ENCODE results near the gene PABPC1L. TPM values are rescaled to one million over a fixed set of nuclear protein-coding genes. Genes with fewer than 3 reads are reported as not detected.

The PABPC1L gene
- total RNA-seq, 4 donors from 2014 or later = 12.0 to 112 (median 31.6) TPM

GRCh38 chr20:44924541-44924940 is 14.7 kb downstream of the PABPC1L start:
- H3K9me3 ChIP-seq = no peaks in the 10 kb centered on the region
- no peaks in the 10 kb centered on the region for H3K36me3 ChIP-seq
- no peak for TF ChIP-seq CTCF (IDR thresholded peaks at IDR 0.05)
- no peak for TF ChIP-seq POLR2A (IDR thresholded peaks at IDR 0.05)
- TF ChIP-seq POLR2AphosphoS5 (IDR thresholded peaks at IDR 0.05) = no peak
- no peak for TF ChIP-seq EP300 (IDR thresholded peaks at IDR 0.05; ENCODE audit: low read depth)
- in situ Hi-C loops (cut with MboI; ENCODE audit: low pct_ligation_motif_present in 1 of 4, low pct_unique_long_range_greater_than_20kb in 1 of 4, low sequenced_read_pairs in 3 of 4) = no loop called here
- no peaks in the 10 kb centered on the region for H3K27me3 ChIP-seq
- 67 to 89% methylated on average over 2 to 4 of the region's 4 CpGs for WGBS, 2 donors (ENCODE audit: low coverage in 1 of 2)
- no peak overlapping the region for H3K4me3 ChIP-seq
- no peak overlapping the region for H3K27ac ChIP-seq
- DNase-seq = no peak
- no peaks in the 10 kb centered on the region for H3K4me1 ChIP-seq
- intact Hi-C loops (cut with DNase I; ENCODE audit: low total_unique reads) = no loop called here

- Histone ChIP-seq H3K4me1 (no peaks in the 10 kb centered on the region), H3K9me3 (no peaks in the 10 kb centered on the region), H3K4me3 (no peak overlapping the region), H3K36me3 (no peaks in the 10 kb centered on the region), H3K27me3 (no peaks in the 10 kb centered on the region), H3K27ac (no peak overlapping the region)
- 69 to 77% methylated on average over 2 to 3 of the region's 3 CpGs for WGBS, 2 donors (ENCODE audit: low coverage in 1 of 2)
- DNase-seq = no peak
- TF ChIP-seq POLR2AphosphoS5 (IDR thresholded peaks at IDR 0.05) (no peak), CTCF (IDR thresholded peaks at IDR 0.05) (no peak), POLR2A (IDR thresholded peaks at IDR 0.05) (no peak), EP300 (IDR thresholded peaks at IDR 0.05; ENCODE audit: low read depth) (no peak)
- intact Hi-C loops (cut with DNase I; ENCODE audit: low total_unique reads) (no loop called here), in situ Hi-C loops (cut with MboI; ENCODE audit: low pct_ligation_motif_present in 1 of 4, low pct_unique_long_range_greater_than_20kb in 1 of 4, low sequenced_read_pairs in 3 of 4) (no loop called here)
Measured at GRCh38 chr20:44928595-44928994, 18.7 kb downstream of the PABPC1L start.

- 83 to 93% methylated on average over 4 to 16 of the region's 18 CpGs for WGBS, 2 donors (ENCODE audit: low coverage in 1 of 2)
- intact Hi-C loops (cut with DNase I; ENCODE audit: low total_unique reads) (no loop called here), in situ Hi-C loops (cut with MboI; ENCODE audit: low pct_ligation_motif_present in 1 of 4, low pct_unique_long_range_greater_than_20kb in 1 of 4, low sequenced_read_pairs in 3 of 4) (no loop called here)
- H3K36me3 ChIP-seq = no peaks in the 10 kb centered on the region
- no peaks in the 10 kb centered on the region for H3K9me3 ChIP-seq
- TF ChIP-seq POLR2A (IDR thresholded peaks at IDR 0.05) (no peak), POLR2AphosphoS5 (IDR thresholded peaks at IDR 0.05) (no peak), CTCF (IDR thresholded peaks at IDR 0.05) (no peak), EP300 (IDR thresholded peaks at IDR 0.05; ENCODE audit: low read depth) (no peak)
- H3K27ac ChIP-seq = no peak overlapping the region
- no peaks in the 10 kb centered on the region for H3K4me1 ChIP-seq
- DNase-seq = no peak
- no peaks in the 10 kb centered on the region for H3K27me3 ChIP-seq
- no peak overlapping the region for H3K4me3 ChIP-seq
Measured at GRCh38 chr20:44930517-44931168, 20.8 kb downstream of the PABPC1L start.

- no peak for TF ChIP-seq POLR2A (IDR thresholded peaks at IDR 0.05)
- no peak for TF ChIP-seq EP300 (IDR thresholded peaks at IDR 0.05; ENCODE audit: low read depth)
- no peak for TF ChIP-seq POLR2AphosphoS5 (IDR thresholded peaks at IDR 0.05)
- no peak for TF ChIP-seq CTCF (IDR thresholded peaks at IDR 0.05)
- no peaks in the 10 kb centered on the region for H3K4me1 ChIP-seq
- WGBS, 2 donors (ENCODE audit: low coverage in 1 of 2) = 89 to 100% methylated on average over 1 to 3 of the region's 3 CpGs
- DNase-seq = no peak
- no peaks in the 10 kb centered on the region for H3K9me3 ChIP-seq
- no peaks in the 10 kb centered on the region for H3K36me3 ChIP-seq
- H3K27ac ChIP-seq = no peak overlapping the region
- in situ Hi-C loops (cut with MboI; ENCODE audit: low pct_ligation_motif_present in 1 of 4, low pct_unique_long_range_greater_than_20kb in 1 of 4, low sequenced_read_pairs in 3 of 4) (no loop called here), intact Hi-C loops (cut with DNase I; ENCODE audit: low total_unique reads) (no loop called here)
- H3K4me3 ChIP-seq = no peak overlapping the region
- no peaks in the 10 kb centered on the region for H3K27me3 ChIP-seq
Measured at GRCh38 chr20:44931911-44932310, 22.1 kb downstream of the PABPC1L start.

All from transverse colon (tissue), 4 donors.